ENCODE results near the gene PLA2G2C. TPM values are rescaled to one million over a fixed set of nuclear protein-coding genes. Genes with fewer than 3 reads are reported as not detected.

PLA2G2C gene
- total and polyA plus RNA-seq, 10 donors: 0.17 TPM; not detected in 9

GRCh38 chr1:20194757-20195461 is 8.6 kb upstream of the PLA2G2C start:
- DNase-seq: peak; percentile 90
- no peak overlapping the region for H3K4me3 ChIP-seq
- no peak overlapping the region for H3K27ac ChIP-seq
- TF ChIP-seq CTCF (IDR thresholded peaks at IDR 0.05 in 8 of 11, conservative IDR thresholded peaks at IDR 0.05 in 3 of 11): peak; percentile 69 to 89 (median 83)
- no peak for TF ChIP-seq POLR2AphosphoS5 (IDR thresholded peaks at IDR 0.05)
- TF ChIP-seq POLR2A (IDR thresholded peaks at IDR 0.05): no peak
- peaks cover 3 to 9% (median 6%) of the 10 kb centered on the region in 6 donors for H3K4me1 ChIP-seq
- H3K27me3 ChIP-seq (replicated peaks in 1 of 7): peaks cover 0 to 43% (median 0%) of the 10 kb centered on the region in 7 donors
- WGBS, 5 donors: 28 to 38% (median 34%) methylated on average over 15 of the region's 15 CpGs
- intact Hi-C loops (cut with DNase I; ENCODE audit: low total_unique reads): loop anchor here (2.0 to 5.0 kb wide), 3 partner anchors 93 to 276 kb away; partner anchors contain the start of gene PLA2G2A
- no peaks in the 10 kb centered on the region for H3K9me3 ChIP-seq
- no peaks in the 10 kb centered on the region for H3K36me3 ChIP-seq

- intact Hi-C loops (cut with DNase I; ENCODE audit: low total_unique reads): loop anchor here (2.0 to 5.0 kb wide), 2 partner anchors 92 to 275 kb away; no protein-coding TSS in a partner anchor
- Histone ChIP-seq H3K36me3 (no peaks in the 10 kb centered on the region), H3K4me1 (peaks cover 3 to 9% (median 6%) of the 10 kb centered on the region in 6 donors), H3K9me3 (no peaks in the 10 kb centered on the region), H3K27ac (no peak overlapping the region), H3K27me3 (replicated peaks in 1 of 7) (peaks cover 0 to 42% (median 0%) of the 10 kb centered on the region in 7 donors), H3K4me3 (no peak overlapping the region)
- WGBS, 5 donors: 88 to 95% (median 93%) methylated on average over 2 of the region's 2 CpGs
- TF ChIP-seq CTCF (IDR thresholded peaks at IDR 0.05 in 8 of 11, conservative IDR thresholded peaks at IDR 0.05 in 3 of 11) (no peak), POLR2AphosphoS5 (IDR thresholded peaks at IDR 0.05) (no peak), POLR2A (IDR thresholded peaks at IDR 0.05) (no peak)
- no peak for DNase-seq
Measured at GRCh38 chr1:20194224-20194623, 7.9 kb upstream of the PLA2G2C start.

- intact Hi-C loops (cut with DNase I; ENCODE audit: low total_unique reads): loop anchor here (5.0 kb wide), 1 partner anchor 91 kb away; no protein-coding TSS in a partner anchor
- Histone ChIP-seq H3K27me3 (replicated peaks in 1 of 7) (peaks cover 0 to 50% (median 4%) of the 10 kb centered on the region in 7 donors), H3K27ac (no peak overlapping the region), H3K4me1 (peaks cover 3 to 16% (median 6%) of the 10 kb centered on the region in 6 donors), H3K9me3 (no peaks in the 10 kb centered on the region), H3K4me3 (no peak overlapping the region), H3K36me3 (no peaks in the 10 kb centered on the region)
- no peak for TF ChIP-seq POLR2AphosphoS5 (IDR thresholded peaks at IDR 0.05)
- TF ChIP-seq POLR2A (IDR thresholded peaks at IDR 0.05): no peak
- TF ChIP-seq CTCF (IDR thresholded peaks at IDR 0.05 in 8 of 11, conservative IDR thresholded peaks at IDR 0.05 in 3 of 11): no peak
- WGBS, 5 donors: 85 to 100% (median 97%) methylated on average over 1 of the region's 1 CpG
- DNase-seq: no peak
Measured at GRCh38 chr1:20192871-20193411, 6.6 kb upstream of the PLA2G2C start.

GRCh38 chr1:20192364-20192763 is 6.0 kb upstream of the PLA2G2C start:
- no peak for DNase-seq
- TF ChIP-seq POLR2AphosphoS5 (IDR thresholded peaks at IDR 0.05) (no peak), CTCF (IDR thresholded peaks at IDR 0.05 in 8 of 11, conservative IDR thresholded peaks at IDR 0.05 in 3 of 11) (no peak), POLR2A (IDR thresholded peaks at IDR 0.05) (no peak)
- peaks cover 0 to 52% (median 4%) of the 10 kb centered on the region in 7 donors for H3K27me3 ChIP-seq (replicated peaks in 1 of 7)
- no peaks in the 10 kb centered on the region for H3K36me3 ChIP-seq
- WGBS, 5 donors: 81 to 91% (median 85%) methylated on average over 5 of the region's 5 CpGs
- no peaks in the 10 kb centered on the region for H3K9me3 ChIP-seq
- peaks cover 3 to 19% (median 6%) of the 10 kb centered on the region in 6 donors for H3K4me1 ChIP-seq
- intact Hi-C loops (cut with DNase I; ENCODE audit: low total_unique reads): loop anchor here (5.0 kb wide), 1 partner anchor 90 kb away; no protein-coding TSS in a partner anchor
- no peak overlapping the region for H3K27ac ChIP-seq
- no peak overlapping the region for H3K4me3 ChIP-seq
